ENCODE data around the gene WNT3A. TPM values are rescaled to one million over a fixed set of nuclear protein-coding genes. Genes with fewer than 3 reads are reported as not detected.

WNT3A gene
- total and polyA plus RNA-seq, 9 of the 15 experiments (the other 6 are each of a cell fraction or from before 2014, with no cell fraction given), result not detected

GRCh38 chr1:228083871-228084278 is 77.1 kb downstream of the WNT3A start (continued):
- TF ChIP-seq MAX (CRISPR knock-in tag; IDR thresholded peaks at IDR 0.05) (peak; percentile 82), FOXP1 (CRISPR knock-in tag; IDR thresholded peaks at IDR 0.05) (no peak), TBP (optimal IDR thresholded peaks at IDR 0.05; ENCODE audit: low read depth, low read length) (peak; percentile 1), MNT (conservative IDR thresholded peaks at IDR 0.05) (peak; percentile 58 to 70), SMARCA5 (IDR thresholded peaks at IDR 0.05) (0 out of 2 replicates have a peak, but pooled peaks have one; percentile 6)
- TF ChIP-seq, protein P1, sequence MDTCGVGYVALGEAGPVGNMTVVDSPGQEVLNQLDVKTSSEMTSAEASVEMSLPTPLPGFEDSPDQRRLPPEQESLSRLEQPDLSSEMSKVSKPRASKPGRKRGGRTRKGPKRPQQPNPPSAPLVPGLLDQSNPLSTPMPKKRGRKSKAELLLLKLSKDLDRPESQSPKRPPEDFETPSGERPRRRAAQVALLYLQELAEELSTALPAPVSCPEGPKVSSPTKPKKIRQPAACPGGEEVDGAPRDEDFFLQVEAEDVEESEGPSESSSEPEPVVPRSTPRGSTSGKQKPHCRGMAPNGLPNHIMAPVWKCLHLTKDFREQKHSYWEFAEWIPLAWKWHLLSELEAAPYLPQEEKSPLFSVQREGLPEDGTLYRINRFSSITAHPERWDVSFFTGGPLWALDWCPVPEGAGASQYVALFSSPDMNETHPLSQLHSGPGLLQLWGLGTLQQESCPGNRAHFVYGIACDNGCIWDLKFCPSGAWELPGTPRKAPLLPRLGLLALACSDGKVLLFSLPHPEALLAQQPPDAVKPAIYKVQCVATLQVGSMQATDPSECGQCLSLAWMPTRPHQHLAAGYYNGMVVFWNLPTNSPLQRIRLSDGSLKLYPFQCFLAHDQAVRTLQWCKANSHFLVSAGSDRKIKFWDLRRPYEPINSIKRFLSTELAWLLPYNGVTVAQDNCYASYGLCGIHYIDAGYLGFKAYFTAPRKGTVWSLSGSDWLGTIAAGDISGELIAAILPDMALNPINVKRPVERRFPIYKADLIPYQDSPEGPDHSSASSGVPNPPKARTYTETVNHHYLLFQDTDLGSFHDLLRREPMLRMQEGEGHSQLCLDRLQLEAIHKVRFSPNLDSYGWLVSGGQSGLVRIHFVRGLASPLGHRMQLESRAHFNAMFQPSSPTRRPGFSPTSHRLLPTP (IDR thresholded peaks at IDR 0.05; ENCODE audit: borderline replicate concordance, extremely low read depth, insufficient read length), result no peak
- TF ChIP-seq, protein P2, sequence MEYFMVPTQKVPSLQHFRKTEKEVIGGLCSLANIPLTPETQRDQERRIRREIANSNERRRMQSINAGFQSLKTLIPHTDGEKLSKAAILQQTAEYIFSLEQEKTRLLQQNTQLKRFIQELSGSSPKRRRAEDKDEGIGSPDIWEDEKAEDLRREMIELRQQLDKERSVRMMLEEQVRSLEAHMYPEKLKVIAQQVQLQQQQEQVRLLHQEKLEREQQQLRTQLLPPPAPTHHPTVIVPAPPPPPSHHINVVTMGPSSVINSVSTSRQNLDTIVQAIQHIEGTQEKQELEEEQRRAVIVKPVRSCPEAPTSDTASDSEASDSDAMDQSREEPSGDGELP (CRISPR knock-in tag; IDR thresholded peaks at IDR 0.05; ENCODE audit: borderline replicate concordance), result no peak
- TF ChIP-seq, protein P3, sequence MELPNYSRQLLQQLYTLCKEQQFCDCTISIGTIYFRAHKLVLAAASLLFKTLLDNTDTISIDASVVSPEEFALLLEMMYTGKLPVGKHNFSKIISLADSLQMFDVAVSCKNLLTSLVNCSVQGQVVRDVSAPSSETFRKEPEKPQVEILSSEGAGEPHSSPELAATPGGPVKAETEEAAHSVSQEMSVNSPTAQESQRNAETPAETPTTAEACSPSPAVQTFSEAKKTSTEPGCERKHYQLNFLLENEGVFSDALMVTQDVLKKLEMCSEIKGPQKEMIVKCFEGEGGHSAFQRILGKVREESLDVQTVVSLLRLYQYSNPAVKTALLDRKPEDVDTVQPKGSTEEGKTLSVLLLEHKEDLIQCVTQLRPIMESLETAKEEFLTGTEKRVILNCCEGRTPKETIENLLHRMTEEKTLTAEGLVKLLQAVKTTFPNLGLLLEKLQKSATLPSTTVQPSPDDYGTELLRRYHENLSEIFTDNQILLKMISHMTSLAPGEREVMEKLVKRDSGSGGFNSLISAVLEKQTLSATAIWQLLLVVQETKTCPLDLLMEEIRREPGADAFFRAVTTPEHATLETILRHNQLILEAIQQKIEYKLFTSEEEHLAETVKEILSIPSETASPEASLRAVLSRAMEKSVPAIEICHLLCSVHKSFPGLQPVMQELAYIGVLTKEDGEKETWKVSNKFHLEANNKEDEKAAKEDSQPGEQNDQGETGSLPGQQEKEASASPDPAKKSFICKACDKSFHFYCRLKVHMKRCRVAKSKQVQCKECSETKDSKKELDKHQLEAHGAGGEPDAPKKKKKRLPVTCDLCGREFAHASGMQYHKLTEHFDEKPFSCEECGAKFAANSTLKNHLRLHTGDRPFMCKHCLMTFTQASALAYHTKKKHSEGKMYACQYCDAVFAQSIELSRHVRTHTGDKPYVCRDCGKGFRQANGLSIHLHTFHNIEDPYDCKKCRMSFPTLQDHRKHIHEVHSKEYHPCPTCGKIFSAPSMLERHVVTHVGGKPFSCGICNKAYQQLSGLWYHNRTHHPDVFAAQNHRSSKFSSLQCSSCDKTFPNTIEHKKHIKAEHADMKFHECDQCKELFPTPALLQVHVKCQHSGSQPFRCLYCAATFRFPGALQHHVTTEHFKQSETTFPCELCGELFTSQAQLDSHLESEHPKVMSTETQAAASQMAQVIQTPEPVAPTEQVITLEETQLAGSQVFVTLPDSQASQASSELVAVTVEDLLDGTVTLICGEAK (IDR thresholded peaks at IDR 0.05), result 0 out of 2 replicates have a peak, but pooled peaks have one; percentile 9
- TF ChIP-seq, protein P3 (CRISPR knock-in tag; IDR thresholded peaks at IDR 0.05), result 0 out of 2 replicates have a peak, but pooled peaks have one; percentile 4
